Caco-2 (cell line): ENCODE measurements around the gene DENND2D. TPM values are rescaled to one million over a fixed set of nuclear protein-coding genes. Genes with fewer than 3 reads are reported as not detected.

Experiments
- BruUV-seq: library from RNA; stranded (reverse); fragments of 400-500 nt; replicated peaks from 2 replicates; lab custom pipeline; 2021; lab: Mats Ljungman, UMichigan
- CTCF ChIA-PET: fragments of 300-600 bp; sonication (Branson Sonifier 250); formaldehyde crosslinking; loops from one replicate; lab custom pipeline; 2022; ENCODE audit warnings: antibody characterized with exemption; lab: Charles Lee
- POLR2A ChIA-PET: fragments of 300-600 bp; sonication (Branson Sonifier 250); formaldehyde crosslinking; loops from one replicate; lab custom pipeline; 2022; ENCODE audit warnings: antibody characterized with exemption; lab: Charles Lee
- DNase-seq, 2 experiments: peaks; one replicate each; pipeline versions ENCODE4 v3.0.0 to v3.0.0-alpha.2; 2020 to 2022
- H3K27me3 ChIP-seq: replicated peaks from 2 replicates; pipeline ENCODE4 v1.6.0; 2011; ENCODE audit warnings: low read length; ENCODE audit not compliant: control insufficient read depth, insufficient read depth
- H3K36me3 ChIP-seq: 2 replicates; pipeline ENCODE4 v1.5.1; 2011; ENCODE audit warnings: low read length; ENCODE audit not compliant: control insufficient read depth, insufficient read depth
- H3K4me1 ChIP-seq: fragments of 250-450 bp; sonication (Bioruptor Pico); 2 replicates; pipeline ENCODE4 v1.5.1; 2020; ENCODE audit warnings: mild to moderate bottlenecking
- H3K4me3 ChIP-seq: 2 replicates; pipeline ENCODE4 v1.5.1; 2011; ENCODE audit warnings: low read depth, mild to moderate bottlenecking, control low read depth, low read length
- H3K9me3 ChIP-seq: fragments of 250-450 bp; sonication (Bioruptor Pico); 2 replicates; pipeline ENCODE4 v1.5.1; 2020; ENCODE audit warnings: mild to moderate bottlenecking, moderate library complexity
- H3K27ac Mint-ChIP-seq: one replicate; pipeline ENCODE4 v1.8.0; 2022; ENCODE audit warnings: mixed read lengths; ENCODE audit not compliant: unreplicated experiment
- H3K27me3 Mint-ChIP-seq: one replicate; pipeline ENCODE4 v1.8.0; 2022; ENCODE audit warnings: mixed read lengths; ENCODE audit not compliant: insufficient read depth, unreplicated experiment
- H3K36me3 Mint-ChIP-seq: one replicate; pipeline ENCODE4 v1.8.0; 2022; ENCODE audit warnings: mild to moderate bottlenecking, mixed read lengths; ENCODE audit not compliant: insufficient read depth, unreplicated experiment
- H3K4me1 Mint-ChIP-seq: one replicate; pipeline ENCODE4 v1.8.0; 2022; ENCODE audit warnings: low read depth, mixed read lengths; ENCODE audit not compliant: unreplicated experiment
- H3K4me3 Mint-ChIP-seq: one replicate; pipeline ENCODE4 v1.8.0; 2022; ENCODE audit warnings: mild to moderate bottlenecking, moderate library complexity, mixed read lengths; ENCODE audit not compliant: unreplicated experiment
- H3K9me3 Mint-ChIP-seq: one replicate; pipeline ENCODE4 v1.8.0; 2022; ENCODE audit warnings: mixed read lengths; ENCODE audit not compliant: unreplicated experiment
- intact Hi-C: fragments of 100-400 bp; cut with micrococcal nuclease; formaldehyde crosslinking; loops from one replicate; pipeline ENCODE4 v1.10.0; 2022; ENCODE audit not compliant: unreplicated experiment
- total RNA-seq: library from RNA; stranded (reverse); gene quantifications from 2 replicates; pipeline ENCODE4 v1.2.3, GENCODE V29; 2022
- TF ChIP-seq, protein P1 (sequence below), 2 experiments: fragments of 200-600 bp in 1 of 2; IDR thresholded peaks; 1 replicate in 1 of 2; 2 replicates in 1 of 2; pipeline versions ENCODE4 v1.5.1 to v1.8.0; 2011 to 2022; ENCODE audit warnings: antibody characterized with exemption in 1 of 2, control low read depth in 1 of 2, inconsistent platforms in 1 of 2, low read depth in 1 of 2, low read length in 1 of 2, mild to moderate bottlenecking in 1 of 2, moderate library complexity in 1 of 2; ENCODE audit not compliant: insufficient read depth in 1 of 2, severe bottlenecking in 1 of 2, unreplicated experiment in 1 of 2

DENND2D gene
- total RNA-seq, 1 experiment from 2014 or later: 20.4 TPM

DNA sequence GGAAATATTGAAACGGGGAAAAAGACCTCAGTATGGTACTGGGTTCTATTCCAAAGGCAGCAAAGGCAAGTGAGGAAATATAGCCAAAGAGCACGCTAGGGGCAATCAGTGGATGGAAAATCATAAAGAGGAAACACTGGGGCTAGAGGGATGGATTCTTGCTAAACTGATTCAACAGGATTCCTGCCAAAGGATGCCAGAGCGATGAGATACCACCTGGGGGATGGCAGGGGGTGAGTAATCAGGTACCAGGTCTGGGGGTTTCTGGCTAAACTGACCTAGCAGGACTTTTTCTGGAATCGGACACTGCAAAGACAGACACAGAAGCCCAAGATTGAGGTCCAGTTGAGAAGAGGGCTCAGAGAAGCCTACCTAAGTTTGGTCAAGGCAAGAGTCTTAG is 33.8 kb upstream of the DENND2D start:
- Histone ChIP-seq H3K4me3 (no peak overlapping the region), H3K27me3 (no peaks in the 10 kb centered on the region), H3K36me3 (no peaks in the 10 kb centered on the region), H3K4me1 (peaks cover 27% of the 10 kb centered on the region), H3K9me3 (no peaks in the 10 kb centered on the region)
- H3K9me3 Mint-ChIP-seq: no peaks in the 10 kb centered on the region
- H3K4me1 Mint-ChIP-seq: peaks cover 12% of the 10 kb centered on the region
- no TSS peak for BruUV-seq
- intact Hi-C loops: no loop called here
- H3K4me3 Mint-ChIP-seq: no peak overlapping the region
- CTCF ChIA-PET: no interaction called here
- TF ChIP-seq, protein P1, sequence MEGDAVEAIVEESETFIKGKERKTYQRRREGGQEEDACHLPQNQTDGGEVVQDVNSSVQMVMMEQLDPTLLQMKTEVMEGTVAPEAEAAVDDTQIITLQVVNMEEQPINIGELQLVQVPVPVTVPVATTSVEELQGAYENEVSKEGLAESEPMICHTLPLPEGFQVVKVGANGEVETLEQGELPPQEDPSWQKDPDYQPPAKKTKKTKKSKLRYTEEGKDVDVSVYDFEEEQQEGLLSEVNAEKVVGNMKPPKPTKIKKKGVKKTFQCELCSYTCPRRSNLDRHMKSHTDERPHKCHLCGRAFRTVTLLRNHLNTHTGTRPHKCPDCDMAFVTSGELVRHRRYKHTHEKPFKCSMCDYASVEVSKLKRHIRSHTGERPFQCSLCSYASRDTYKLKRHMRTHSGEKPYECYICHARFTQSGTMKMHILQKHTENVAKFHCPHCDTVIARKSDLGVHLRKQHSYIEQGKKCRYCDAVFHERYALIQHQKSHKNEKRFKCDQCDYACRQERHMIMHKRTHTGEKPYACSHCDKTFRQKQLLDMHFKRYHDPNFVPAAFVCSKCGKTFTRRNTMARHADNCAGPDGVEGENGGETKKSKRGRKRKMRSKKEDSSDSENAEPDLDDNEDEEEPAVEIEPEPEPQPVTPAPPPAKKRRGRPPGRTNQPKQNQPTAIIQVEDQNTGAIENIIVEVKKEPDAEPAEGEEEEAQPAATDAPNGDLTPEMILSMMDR (IDR thresholded peaks at IDR 0.05; ENCODE audit: insufficient read depth in 1 of 2, low read depth in 1 of 2, low read length in 1 of 2, severe bottlenecking in 1 of 2, unreplicated experiment in 1 of 2): no peak
- H3K36me3 Mint-ChIP-seq: no peaks in the 10 kb centered on the region
- DNase-seq: no peak
- H3K27ac Mint-ChIP-seq: peak overlapping the region; percentile 57
- POLR2A ChIA-PET: no interaction called here
- H3K27me3 Mint-ChIP-seq: no peaks in the 10 kb centered on the region

- no peak overlapping the region for H3K4me3 Mint-ChIP-seq
- H3K4me1 Mint-ChIP-seq: peaks cover 12% of the 10 kb centered on the region
- no peak for DNase-seq
- H3K27ac Mint-ChIP-seq: no peak overlapping the region
- BruUV-seq: no TSS peak
- no peaks in the 10 kb centered on the region for H3K9me3 ChIP-seq
- intact Hi-C loops: no loop called here
- peaks cover 19% of the 10 kb centered on the region for H3K4me1 ChIP-seq
- TF ChIP-seq, protein P1 (IDR thresholded peaks at IDR 0.05; ENCODE audit: insufficient read depth in 1 of 2, low read depth in 1 of 2, low read length in 1 of 2, severe bottlenecking in 1 of 2, unreplicated experiment in 1 of 2): no peak
- ChIA-PET CTCF (no interaction called here), POLR2A (no interaction called here)
- H3K27me3 ChIP-seq: no peaks in the 10 kb centered on the region
- H3K4me3 ChIP-seq: no peak overlapping the region
- no peaks in the 10 kb centered on the region for H3K27me3 Mint-ChIP-seq
- no peaks in the 10 kb centered on the region for H3K9me3 Mint-ChIP-seq
- H3K36me3 Mint-ChIP-seq: no peaks in the 10 kb centered on the region
- no peaks in the 10 kb centered on the region for H3K36me3 ChIP-seq
These were observed 31.7 kb upstream of the DENND2D start for GRCh38 chr1:111232134-111232533.

- no TSS peak for BruUV-seq
- no peak overlapping the region for H3K4me3 ChIP-seq
- H3K4me1 ChIP-seq: 0 out of 2 replicates have a peak, but pooled peaks cover 5% of the 10 kb centered on the region
These were observed 28.3 kb upstream of the DENND2D start for GRCh38 chr1:111228748-111229126.

More at GRCh38 chr1:111228748-111229126, 28.3 kb upstream of the DENND2D start:
- no peak overlapping the region for H3K4me3 Mint-ChIP-seq
- Histone ChIP-seq H3K27me3 (no peaks in the 10 kb centered on the region), H3K9me3 (no peaks in the 10 kb centered on the region), H3K36me3 (no peaks in the 10 kb centered on the region)
- TF ChIP-seq, protein P1 (IDR thresholded peaks at IDR 0.05; ENCODE audit: insufficient read depth in 1 of 2, low read depth in 1 of 2, low read length in 1 of 2, severe bottlenecking in 1 of 2, unreplicated experiment in 1 of 2): no peak
- no peaks in the 10 kb centered on the region for H3K9me3 Mint-ChIP-seq
- ChIA-PET POLR2A (interaction anchor here (0.8 kb wide), 1 partner anchor 25 kb away, joined by 4 read pairs; no protein-coding TSS in a partner anchor), CTCF (no interaction called here)
- no peak for DNase-seq
- no peaks in the 10 kb centered on the region for H3K27me3 Mint-ChIP-seq
- H3K36me3 Mint-ChIP-seq: no peaks in the 10 kb centered on the region
- intact Hi-C loops: no loop called here
- H3K27ac Mint-ChIP-seq: no peak overlapping the region
- no peaks in the 10 kb centered on the region for H3K4me1 Mint-ChIP-seq
